Sigmoid colon (tissue), 4 donors: Measurements from ENCODE around the gene TRPT1.

Source experiments
- CTCF ChIP-seq, 4 experiments: fragments of 450-650 bp in 3 of 4; fragments of 200-600 bp in 1 of 4; IDR thresholded peaks; one replicate each; pipeline ENCODE4 v1.5.1; 2016 to 2019; ENCODE audit warnings: antibody characterized with exemption in 4 of 4, mild to moderate bottlenecking in 3 of 4, moderate library complexity in 2 of 4
- EP300 ChIP-seq, 4 donors: sonication (generic); formaldehyde crosslinking; IDR thresholded peaks; one replicate each; pipeline ENCODE4 v1.6.1; 2017; ENCODE audit warnings: antibody characterized with exemption in 4 of 4
- POLR2AphosphoS5 ChIP-seq, 4 donors: sonication (generic); formaldehyde crosslinking; IDR thresholded peaks; one replicate each; pipeline ENCODE4 v1.6.1; 2017; ENCODE audit warnings: antibody characterized with exemption in 4 of 4

DNA sequence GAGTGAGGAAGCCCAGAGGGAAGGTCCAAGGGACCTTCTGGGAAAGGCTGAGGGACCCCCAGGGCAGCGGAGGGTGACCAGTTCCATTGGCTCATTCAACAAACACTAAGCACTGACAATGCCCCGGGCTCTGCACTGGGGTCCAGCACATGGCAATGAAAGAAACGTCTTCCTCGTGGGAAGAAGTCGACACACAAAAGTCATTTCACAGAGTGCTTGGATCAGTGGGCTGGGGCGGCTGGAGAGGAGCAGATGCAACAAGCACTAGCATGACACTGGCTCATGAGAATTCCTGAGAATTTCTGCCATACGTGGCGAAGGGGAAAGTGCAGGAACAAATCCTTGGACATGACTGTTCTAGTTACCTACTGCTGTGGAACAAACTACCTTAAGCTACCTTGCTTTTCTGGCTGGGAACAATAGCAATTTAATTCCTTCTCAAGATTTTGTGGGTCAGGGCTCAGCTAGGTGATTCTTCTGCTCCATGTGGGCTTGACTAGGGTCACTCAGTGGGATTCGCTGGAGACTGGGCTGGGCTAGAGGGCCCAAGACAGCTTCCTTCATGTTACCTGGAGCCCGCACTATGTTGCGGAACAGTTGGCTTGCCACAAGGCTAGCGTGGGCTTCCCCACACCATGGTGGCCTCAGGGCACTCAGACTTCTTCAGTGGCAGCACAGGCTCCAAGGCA, 46.9 kb downstream of the TRPT1 start:
- TF ChIP-seq CTCF (IDR thresholded peaks at IDR 0.05): no peak
- TF ChIP-seq EP300 (IDR thresholded peaks at IDR 0.05): no peak
- no peak for TF ChIP-seq POLR2AphosphoS5 (IDR thresholded peaks at IDR 0.05)
